Neutrophil (primary cell): ENCODE measurements around the gene C16orf89.

Source experiments
- H3K27ac ChIP-seq: fragments of 200-600 bp; sonication (generic); 2 replicates; pipeline ENCODE4 v1.5.1; 2016; ENCODE audit warnings: mild to moderate bottlenecking, moderate library complexity
- H3K27me3 ChIP-seq: fragments of 200-600 bp; sonication (generic); 2 replicates; pipeline ENCODE4 v1.6.0; 2016; ENCODE audit warnings: mild to moderate bottlenecking
- H3K36me3 ChIP-seq: fragments of 200-600 bp; sonication (generic); 2 replicates; pipeline ENCODE4 v1.5.1; 2017
- H3K4me1 ChIP-seq, 2 experiments: fragments of 200-600 bp in 1 of 2; sonication (generic) in 1 of 2; 1 replicate in 1 of 2; 2 replicates in 1 of 2; pipeline versions ENCODE4 v1.5.1 to v1.6.1; 2013 to 2016; ENCODE audit warnings: low read depth in 1 of 2, low read length in 1 of 2, mild to moderate bottlenecking in 1 of 2, moderate library complexity in 1 of 2; ENCODE audit not compliant: control insufficient read depth in 1 of 2, insufficient read depth in 1 of 2
- H3K4me3 ChIP-seq, 2 experiments: fragments of 200-600 bp in 1 of 2; sonication (generic) in 1 of 2; 1 replicate in 1 of 2; 2 replicates in 1 of 2; pipeline ENCODE4 v1.5.1; 2013 to 2016; ENCODE audit warnings: low read depth in 1 of 2, low read length in 1 of 2, mild to moderate bottlenecking in 1 of 2, moderate library complexity in 1 of 2
- H3K9me3 ChIP-seq: fragments of 200-600 bp; sonication (generic); 2 replicates; pipeline ENCODE4 v1.5.1; 2016
- CTCF ChIP-seq: fragments of 200-600 bp; sonication (generic); IDR thresholded peaks from 2 replicates; pipeline ENCODE4 v1.5.1; 2016; ENCODE audit warnings: antibody characterized with exemption

The C16orf89 gene

GRCh38 chr16:5062790-5063765 lies 2.7 kb downstream of the C16orf89 start:
- Histone ChIP-seq H3K9me3 (no peaks in the 10 kb centered on the region), H3K36me3 (no peaks in the 10 kb centered on the region), H3K27me3 (peaks cover 26% of the 10 kb centered on the region), H3K27ac (no peak overlapping the region), H3K4me1 (no peaks in the 10 kb centered on the region), H3K4me3 (no peak overlapping the region)
- no peak for TF ChIP-seq CTCF

- no peak for TF ChIP-seq CTCF
- Histone ChIP-seq H3K4me3 (no peak overlapping the region), H3K4me1 (no peaks in the 10 kb centered on the region), H3K27me3 (peaks cover 30% of the 10 kb centered on the region), H3K36me3 (no peaks in the 10 kb centered on the region), H3K27ac (no peak overlapping the region), H3K9me3 (no peaks in the 10 kb centered on the region)
Measured at GRCh38 chr16:5062051-5062450, 3.7 kb downstream of the C16orf89 start.

- Histone ChIP-seq H3K4me1 (no peaks in the 10 kb centered on the region), H3K36me3 (no peaks in the 10 kb centered on the region), H3K9me3 (no peaks in the 10 kb centered on the region), H3K27ac (no peak overlapping the region), H3K27me3 (peaks cover 37% of the 10 kb centered on the region), H3K4me3 (no peak overlapping the region)
- TF ChIP-seq CTCF: no peak
Measured at GRCh38 chr16:5060073-5060641, 5.6 kb downstream of the C16orf89 start.

- no peak overlapping the region for H3K4me3 ChIP-seq
- no peaks in the 10 kb centered on the region for H3K9me3 ChIP-seq
- no peak for TF ChIP-seq CTCF
- H3K27me3 ChIP-seq: peaks cover 41% of the 10 kb centered on the region
- H3K4me1 ChIP-seq: no peaks in the 10 kb centered on the region
- H3K36me3 ChIP-seq: no peaks in the 10 kb centered on the region
- H3K27ac ChIP-seq: no peak overlapping the region
Measured at GRCh38 chr16:5059386-5060072, 6.2 kb downstream of the C16orf89 start.

- Histone ChIP-seq H3K9me3 (no peaks in the 10 kb centered on the region), H3K4me3 (no peak overlapping the region), H3K4me1 (no peaks in the 10 kb centered on the region), H3K27me3 (peaks cover 39% of the 10 kb centered on the region), H3K36me3 (no peaks in the 10 kb centered on the region), H3K27ac (no peak overlapping the region)
- no peak for TF ChIP-seq CTCF
Measured at GRCh38 chr16:5058476-5058875, 7.3 kb downstream of the C16orf89 start.
